Measurements from ENCODE around the gene ZNF578.
"Not testable (repeated sequence)": the region's sequence is repeated elsewhere in the genome, so short reads cannot be mapped to it uniquely, and the experiment has no call there.

Gene ZNF578

DNA sequence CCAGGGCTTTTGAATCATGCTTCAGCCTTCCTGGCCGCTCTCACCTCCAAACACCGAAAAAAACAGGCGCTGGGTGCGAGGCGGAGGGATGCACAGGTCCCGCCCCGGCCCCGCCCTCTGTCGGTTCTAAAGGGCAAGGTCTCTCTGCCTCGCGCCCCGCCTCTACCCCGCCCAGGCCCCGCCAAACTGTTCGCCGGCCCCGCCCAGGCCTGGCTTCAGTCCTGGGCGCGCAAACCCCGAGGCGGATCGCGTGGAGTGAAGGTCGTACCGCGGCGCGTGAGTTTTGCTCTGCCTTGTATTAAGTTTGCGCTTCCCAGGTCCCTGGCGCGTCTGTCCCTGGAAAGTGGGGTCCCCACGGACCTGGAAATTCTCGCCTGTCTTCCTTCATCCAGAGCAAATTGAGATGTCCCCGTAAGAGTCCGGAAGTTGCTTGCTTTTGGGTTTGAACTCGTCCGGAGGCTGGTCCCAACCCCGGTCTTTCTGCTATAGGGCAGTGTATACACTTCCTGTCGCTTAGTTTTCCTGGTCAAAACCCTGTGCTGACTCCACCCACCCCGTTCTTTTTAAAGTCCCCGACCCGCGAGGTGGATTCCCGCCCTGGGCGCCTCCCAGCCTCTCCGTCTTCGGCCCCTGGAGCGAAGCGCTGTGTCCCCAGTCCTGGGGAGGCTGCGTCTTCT, 82.6 kb downstream of the ZNF578 start:
- Histone ChIP-seq H3K36me3 (ENCODE audit: insufficient read depth, low read length) (no peaks in the 10 kb centered on the region), H3K9me3 (ENCODE audit: insufficient read depth, low read depth, low read length) (no peaks in the 10 kb centered on the region), H3K4me1 (ENCODE audit: insufficient read depth, low read length, poor library complexity, severe bottlenecking) (peaks cover 11% of the 10 kb centered on the region), H3K9ac (ENCODE audit: low read depth, low read length, poor library complexity, severe bottlenecking) (peak overlapping the region; percentile 77), H4K20me1 (ENCODE audit: insufficient read depth, low read length, poor library complexity, severe bottlenecking) (peaks cover 6% of the 10 kb centered on the region), H3K9me2 (replicated peaks; ENCODE audit: low read depth, low read length) (no peaks in the 10 kb centered on the region), H3K4me2 (ENCODE audit: low read depth, low read length, poor library complexity, severe bottlenecking) (peak overlapping the region; percentile 90), H3K79me2 (ENCODE audit: insufficient read depth, low read length) (peaks cover 29% of the 10 kb centered on the region), H3K4me3 (ENCODE audit: low read length, poor library complexity, severe bottlenecking) (peak overlapping the region; percentile 78), H3K27me3 (ENCODE audit: insufficient read depth, low read length, poor library complexity, severe bottlenecking) (no peaks in the 10 kb centered on the region), H3F3A (ENCODE audit: low read depth) (no peaks in the 10 kb centered on the region; the same call in 1 of the 2 replicates), H2AFZ (ENCODE audit: low read length) (peak overlapping the region; percentile 83)
- TF ChIP-seq EZH2phosphoT487 (IDR thresholded peaks at IDR 0.05; ENCODE audit: borderline replicate concordance) = no peak
- TF ChIP-seq, protein P1, sequence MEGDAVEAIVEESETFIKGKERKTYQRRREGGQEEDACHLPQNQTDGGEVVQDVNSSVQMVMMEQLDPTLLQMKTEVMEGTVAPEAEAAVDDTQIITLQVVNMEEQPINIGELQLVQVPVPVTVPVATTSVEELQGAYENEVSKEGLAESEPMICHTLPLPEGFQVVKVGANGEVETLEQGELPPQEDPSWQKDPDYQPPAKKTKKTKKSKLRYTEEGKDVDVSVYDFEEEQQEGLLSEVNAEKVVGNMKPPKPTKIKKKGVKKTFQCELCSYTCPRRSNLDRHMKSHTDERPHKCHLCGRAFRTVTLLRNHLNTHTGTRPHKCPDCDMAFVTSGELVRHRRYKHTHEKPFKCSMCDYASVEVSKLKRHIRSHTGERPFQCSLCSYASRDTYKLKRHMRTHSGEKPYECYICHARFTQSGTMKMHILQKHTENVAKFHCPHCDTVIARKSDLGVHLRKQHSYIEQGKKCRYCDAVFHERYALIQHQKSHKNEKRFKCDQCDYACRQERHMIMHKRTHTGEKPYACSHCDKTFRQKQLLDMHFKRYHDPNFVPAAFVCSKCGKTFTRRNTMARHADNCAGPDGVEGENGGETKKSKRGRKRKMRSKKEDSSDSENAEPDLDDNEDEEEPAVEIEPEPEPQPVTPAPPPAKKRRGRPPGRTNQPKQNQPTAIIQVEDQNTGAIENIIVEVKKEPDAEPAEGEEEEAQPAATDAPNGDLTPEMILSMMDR (conservative IDR thresholded peaks at IDR 0.05; ENCODE audit: low read length) = no peak

DNA sequence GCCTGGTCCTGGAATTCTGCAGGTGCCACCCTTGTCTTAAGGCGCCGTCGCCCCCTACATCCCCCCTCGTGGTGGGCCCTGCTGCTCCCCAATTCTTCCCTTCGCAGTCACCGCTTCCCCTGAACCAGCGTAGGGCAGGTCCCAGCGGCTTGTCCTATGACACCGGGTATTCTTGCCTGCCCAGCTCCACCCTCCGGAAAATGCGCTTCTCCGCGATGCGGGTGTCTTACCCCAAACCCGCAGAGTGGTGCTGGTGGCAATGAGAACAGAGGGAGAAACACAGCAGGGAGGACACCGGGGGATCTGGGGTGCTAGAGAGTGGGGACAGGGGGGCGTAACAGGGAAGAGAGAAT, 83.1 kb downstream of the ZNF578 start:
- TF ChIP-seq, protein P1 (conservative IDR thresholded peaks at IDR 0.05; ENCODE audit: low read length) = no peak
- TF ChIP-seq EZH2phosphoT487 (IDR thresholded peaks at IDR 0.05; ENCODE audit: borderline replicate concordance) = no peak
- Histone ChIP-seq H3K4me3 (ENCODE audit: low read length, poor library complexity, severe bottlenecking) (peak overlapping the region; percentile 78), H3K9me3 (ENCODE audit: insufficient read depth, low read depth, low read length) (no peaks in the 10 kb centered on the region), H3F3A (ENCODE audit: low read depth) (no peaks in the 10 kb centered on the region; the same call in 1 of the 2 replicates), H3K27me3 (ENCODE audit: insufficient read depth, low read length, poor library complexity, severe bottlenecking) (no peaks in the 10 kb centered on the region), H3K9me2 (replicated peaks; ENCODE audit: low read depth, low read length) (no peaks in the 10 kb centered on the region), H3K9ac (ENCODE audit: low read depth, low read length, poor library complexity, severe bottlenecking) (peak overlapping the region; percentile 77), H3K79me2 (ENCODE audit: insufficient read depth, low read length) (peaks cover 32% of the 10 kb centered on the region), H3K4me2 (ENCODE audit: low read depth, low read length, poor library complexity, severe bottlenecking) (peak overlapping the region; percentile 90), H4K20me1 (ENCODE audit: insufficient read depth, low read length, poor library complexity, severe bottlenecking) (peaks cover 6% of the 10 kb centered on the region), H2AFZ (ENCODE audit: low read length) (peak overlapping the region; percentile 83; the same call in 1 of the 2 replicates), H3K36me3 (ENCODE audit: insufficient read depth, low read length) (no peaks in the 10 kb centered on the region), H3K4me1 (ENCODE audit: insufficient read depth, low read length, poor library complexity, severe bottlenecking) (peaks cover 11% of the 10 kb centered on the region)

DNA sequence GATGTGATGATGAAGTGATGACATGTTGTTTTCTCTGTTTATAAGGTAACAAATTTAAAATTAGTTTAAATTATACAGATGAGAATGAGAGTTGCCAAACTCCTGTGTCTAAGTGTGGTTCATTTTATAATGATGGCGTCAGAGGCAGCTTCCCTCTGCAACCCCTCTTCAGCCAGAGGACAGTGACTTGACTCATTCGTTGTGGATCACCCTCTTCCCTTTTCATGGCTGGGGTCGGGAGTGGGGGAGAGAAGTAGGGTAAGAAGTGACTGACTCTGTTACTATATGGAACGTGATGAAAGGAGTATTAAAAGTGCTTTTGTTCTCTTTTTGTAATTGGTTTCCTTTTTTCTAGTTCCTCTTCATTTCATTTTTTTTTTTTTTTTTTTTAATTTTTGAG, 85.5 kb downstream of the ZNF578 start:
- not testable (repeated sequence) for H3F3A ChIP-seq (ENCODE audit: low read depth); H3K36me3 ChIP-seq (ENCODE audit: insufficient read depth, low read length); H2AFZ ChIP-seq (ENCODE audit: low read length); H3K4me3 ChIP-seq (ENCODE audit: low read length, poor library complexity, severe bottlenecking); H3K4me2 ChIP-seq (ENCODE audit: low read depth, low read length, poor library complexity, severe bottlenecking); H3K27me3 ChIP-seq (ENCODE audit: insufficient read depth, low read length, poor library complexity, severe bottlenecking); H3K9ac ChIP-seq (ENCODE audit: low read depth, low read length, poor library complexity, severe bottlenecking); H3K9me3 ChIP-seq (ENCODE audit: insufficient read depth, low read depth, low read length); H3K9me2 ChIP-seq (replicated peaks; ENCODE audit: low read depth, low read length); H4K20me1 ChIP-seq (ENCODE audit: insufficient read depth, low read length, poor library complexity, severe bottlenecking)
- H3K4me1 ChIP-seq (ENCODE audit: insufficient read depth, low read length, poor library complexity, severe bottlenecking) = peaks cover 24% of the 10 kb centered on the region
- H3K79me2 ChIP-seq (ENCODE audit: insufficient read depth, low read length) = peaks cover 32% of the 10 kb centered on the region

DNA sequence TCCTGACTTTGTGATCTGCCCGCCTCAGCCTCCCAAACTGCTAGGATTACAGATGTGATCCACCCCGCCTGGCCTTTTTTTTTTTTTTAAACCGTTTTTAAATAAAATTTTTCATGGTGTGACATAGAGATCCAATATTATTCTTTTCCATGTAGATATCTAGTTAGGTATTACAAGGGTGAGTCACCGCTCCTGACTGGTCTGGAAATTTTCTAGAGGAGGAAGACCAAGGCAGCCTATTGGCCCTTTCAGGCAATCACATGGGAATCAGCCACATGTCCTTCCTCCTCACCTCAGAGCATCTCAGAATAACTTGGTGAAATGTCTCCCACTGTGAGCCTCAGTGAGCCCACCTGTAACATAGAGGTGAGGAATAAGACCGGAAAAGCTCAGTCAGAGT, 87.8 kb downstream of the ZNF578 start:
- H3K4me1 ChIP-seq (ENCODE audit: insufficient read depth, low read length, poor library complexity, severe bottlenecking) = peaks cover 20% of the 10 kb centered on the region
- H3K9me3 ChIP-seq (ENCODE audit: insufficient read depth, low read depth, low read length); H2AFZ ChIP-seq (ENCODE audit: low read length); H3K27me3 ChIP-seq (ENCODE audit: insufficient read depth, low read length, poor library complexity, severe bottlenecking); H3K4me3 ChIP-seq (ENCODE audit: low read length, poor library complexity, severe bottlenecking); H3K9ac ChIP-seq (ENCODE audit: low read depth, low read length, poor library complexity, severe bottlenecking); H3K4me2 ChIP-seq (ENCODE audit: low read depth, low read length, poor library complexity, severe bottlenecking); H3F3A ChIP-seq (ENCODE audit: low read depth); H4K20me1 ChIP-seq (ENCODE audit: insufficient read depth, low read length, poor library complexity, severe bottlenecking); H3K9me2 ChIP-seq (replicated peaks; ENCODE audit: low read depth, low read length): not testable (repeated sequence)
- H3K36me3 ChIP-seq (ENCODE audit: insufficient read depth, low read length) = peaks cover 16% of the 10 kb centered on the region
- H3K79me2 ChIP-seq (ENCODE audit: insufficient read depth, low read length) = peaks cover 32% of the 10 kb centered on the region

All from Loucy (cell line).